ENCODE measurements around the gene SAMD4A. TPM values are rescaled to one million over a fixed set of nuclear protein-coding genes. Genes with fewer than 3 reads are reported as not detected.

SAMD4A gene
- total and polyA plus RNA-seq, 2 of the 4 experiments (the other 2 are of a cell fraction): 22.9 to 38.2 TPM

DNA sequence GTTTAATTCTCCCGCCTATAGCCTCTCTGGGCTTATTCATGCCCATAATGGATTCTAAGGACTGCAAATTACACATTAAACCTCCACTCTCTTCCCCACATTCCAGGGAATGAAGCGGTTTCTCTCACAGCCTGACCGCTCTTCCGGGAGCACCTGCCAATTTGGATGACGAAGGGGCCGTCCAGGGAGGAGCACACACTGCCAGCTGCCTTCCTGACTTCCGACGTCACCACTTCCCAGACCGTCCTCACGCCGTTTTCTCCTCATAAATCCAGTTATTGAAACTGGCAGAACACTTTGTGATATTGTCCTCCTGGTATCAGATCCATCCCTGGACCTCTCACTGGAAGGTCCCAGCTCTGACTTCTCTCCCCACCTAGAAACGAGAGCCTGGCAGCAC lies 248.1 kb downstream of the SAMD4A start:
- Histone ChIP-seq H3K56ac (ENCODE audit: extremely low read depth, insufficient read depth, low read length) (no peak overlapping the region), H3K4ac (ENCODE audit: low read depth, low read length) (no peak overlapping the region), H4K5ac (ENCODE audit: low read depth, low read length) (no peak overlapping the region), H3K4me2 (ENCODE audit: low read depth, low read length) (no peak overlapping the region), H3K18ac (ENCODE audit: low read depth, low read length) (no peak overlapping the region), H3K4me1 (ENCODE audit: control insufficient read depth, insufficient read depth, low read length) (no peaks in the 10 kb centered on the region; the same call in 1 of the 2 replicates), H2AK5ac (ENCODE audit: low read depth, low read length) (no peak overlapping the region), H3K27ac (ENCODE audit: insufficient read depth, low read length) (no peak overlapping the region), H2BK120ac (ENCODE audit: low read depth, low read length) (no peak overlapping the region), H3K9me1 (ENCODE audit: insufficient read depth, low read length) (no peaks in the 10 kb centered on the region), H3K36me3 (ENCODE audit: control insufficient read depth, insufficient read depth, low read length) (no peaks in the 10 kb centered on the region), H3K9ac (ENCODE audit: low read depth, low read length) (no peak overlapping the region), H2BK15ac (ENCODE audit: low read depth, low read length) (no peak overlapping the region), H3K14ac (replicated peaks; ENCODE audit: low read depth, low read length) (no peak overlapping the region), H2BK20ac (ENCODE audit: low read depth, low read length) (no peak overlapping the region), H2BK5ac (ENCODE audit: low read depth, low read length, poor library complexity, severe bottlenecking) (no peak overlapping the region), H2AK9ac (replicated peaks; ENCODE audit: low read depth, low read length, poor library complexity) (no peak overlapping the region), H3K79me1 (ENCODE audit: low read depth in 1 of 2, low read length in 2 of 2) (no peaks in the 10 kb centered on the region), H3K23ac (ENCODE audit: low read depth, low read length) (no peak overlapping the region), H3K27me3 (ENCODE audit: control insufficient read depth, insufficient read depth, low read length) (peaks cover 30% of the 10 kb centered on the region), H4K91ac (ENCODE audit: insufficient read depth, low read depth, low read length) (no peak overlapping the region), H4K8ac (ENCODE audit: low read depth in 2 of 2, low read length in 2 of 2) (no peak overlapping the region), H4K20me1 (ENCODE audit: insufficient read depth, low read length) (no peaks in the 10 kb centered on the region), H2AFZ (replicated peaks; ENCODE audit: low read length, poor library complexity) (no peak overlapping the region), H3K9me3 (ENCODE audit: control insufficient read depth, insufficient read depth, low read length) (no peaks in the 10 kb centered on the region), H3K4me3 (ENCODE audit: insufficient read depth, low read depth, low read length) (no peak overlapping the region)
- ATAC-seq (ENCODE audit: low read depth): no peak
- ChIA-PET POLR2A (ENCODE audit: unreplicated experiment) (no interaction called here), CTCF (no interaction called here)
- TF ChIP-seq RAD21 (IDR thresholded peaks at IDR 0.05; ENCODE audit: low read length) (no peak), MXI1 (IDR thresholded peaks at IDR 0.05; ENCODE audit: borderline replicate concordance, low read depth, low read length) (no peak), NFE2L2 (IDR thresholded peaks at IDR 0.05; ENCODE audit: low read depth, low read length) (no peak), MAFK (IDR thresholded peaks at IDR 0.05; ENCODE audit: low read depth, low read length) (no peak), CHD1 (IDR thresholded peaks at IDR 0.05; ENCODE audit: low read depth, low read length) (no peak), RCOR1 (IDR thresholded peaks at IDR 0.05; ENCODE audit: insufficient replicate concordance, low read length) (no peak), SMC3 (IDR thresholded peaks at IDR 0.05; ENCODE audit: low read depth, low read length) (no peak), POLR2A (IDR thresholded peaks at IDR 0.05; ENCODE audit: low read depth, low read length) (no peak), BHLHE40 (IDR thresholded peaks at IDR 0.05; ENCODE audit: low read depth, low read length) (no peak), FOS (IDR thresholded peaks at IDR 0.05; ENCODE audit: low read depth, low read length) (no peak), RFX5 (IDR thresholded peaks at IDR 0.05; ENCODE audit: low read depth, low read length) (no peak), CEBPB (IDR thresholded peaks at IDR 0.05; ENCODE audit: low read depth, low read length) (no peak), MAZ (IDR thresholded peaks at IDR 0.05; ENCODE audit: borderline replicate concordance, low read depth, low read length) (no peak)
- TF ChIP-seq, protein P1, sequence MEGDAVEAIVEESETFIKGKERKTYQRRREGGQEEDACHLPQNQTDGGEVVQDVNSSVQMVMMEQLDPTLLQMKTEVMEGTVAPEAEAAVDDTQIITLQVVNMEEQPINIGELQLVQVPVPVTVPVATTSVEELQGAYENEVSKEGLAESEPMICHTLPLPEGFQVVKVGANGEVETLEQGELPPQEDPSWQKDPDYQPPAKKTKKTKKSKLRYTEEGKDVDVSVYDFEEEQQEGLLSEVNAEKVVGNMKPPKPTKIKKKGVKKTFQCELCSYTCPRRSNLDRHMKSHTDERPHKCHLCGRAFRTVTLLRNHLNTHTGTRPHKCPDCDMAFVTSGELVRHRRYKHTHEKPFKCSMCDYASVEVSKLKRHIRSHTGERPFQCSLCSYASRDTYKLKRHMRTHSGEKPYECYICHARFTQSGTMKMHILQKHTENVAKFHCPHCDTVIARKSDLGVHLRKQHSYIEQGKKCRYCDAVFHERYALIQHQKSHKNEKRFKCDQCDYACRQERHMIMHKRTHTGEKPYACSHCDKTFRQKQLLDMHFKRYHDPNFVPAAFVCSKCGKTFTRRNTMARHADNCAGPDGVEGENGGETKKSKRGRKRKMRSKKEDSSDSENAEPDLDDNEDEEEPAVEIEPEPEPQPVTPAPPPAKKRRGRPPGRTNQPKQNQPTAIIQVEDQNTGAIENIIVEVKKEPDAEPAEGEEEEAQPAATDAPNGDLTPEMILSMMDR (conservative IDR thresholded peaks at IDR 0.05; ENCODE audit: low read depth, low read length): no peak
- TF ChIP-seq, protein P2, sequence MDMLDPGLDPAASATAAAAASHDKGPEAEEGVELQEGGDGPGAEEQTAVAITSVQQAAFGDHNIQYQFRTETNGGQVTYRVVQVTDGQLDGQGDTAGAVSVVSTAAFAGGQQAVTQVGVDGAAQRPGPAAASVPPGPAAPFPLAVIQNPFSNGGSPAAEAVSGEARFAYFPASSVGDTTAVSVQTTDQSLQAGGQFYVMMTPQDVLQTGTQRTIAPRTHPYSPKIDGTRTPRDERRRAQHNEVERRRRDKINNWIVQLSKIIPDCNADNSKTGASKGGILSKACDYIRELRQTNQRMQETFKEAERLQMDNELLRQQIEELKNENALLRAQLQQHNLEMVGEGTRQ (IDR thresholded peaks at IDR 0.05; ENCODE audit: low read depth, low read length): no peak
- TF ChIP-seq, protein P3, sequence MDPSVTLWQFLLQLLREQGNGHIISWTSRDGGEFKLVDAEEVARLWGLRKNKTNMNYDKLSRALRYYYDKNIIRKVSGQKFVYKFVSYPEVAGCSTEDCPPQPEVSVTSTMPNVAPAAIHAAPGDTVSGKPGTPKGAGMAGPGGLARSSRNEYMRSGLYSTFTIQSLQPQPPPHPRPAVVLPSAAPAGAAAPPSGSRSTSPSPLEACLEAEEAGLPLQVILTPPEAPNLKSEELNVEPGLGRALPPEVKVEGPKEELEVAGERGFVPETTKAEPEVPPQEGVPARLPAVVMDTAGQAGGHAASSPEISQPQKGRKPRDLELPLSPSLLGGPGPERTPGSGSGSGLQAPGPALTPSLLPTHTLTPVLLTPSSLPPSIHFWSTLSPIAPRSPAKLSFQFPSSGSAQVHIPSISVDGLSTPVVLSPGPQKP (IDR thresholded peaks at IDR 0.05; ENCODE audit: borderline replicate concordance, low read depth, low read length): no peak
- dilution Hi-C loops (cut with HindIII; ENCODE audit: low sequenced_read_pairs, unreplicated experiment): no loop called here
- in situ Hi-C loops (cut with MboI; ENCODE audit: low sequenced_read_pairs): no loop called here
- no TSS peak for BruUV-seq (replicated peaks)
- 77% methylated on average over 11 of the region's 12 CpGs; no CpG with 5 or more reads in 1 of the 2 experiments for WGBS, 2 experiments (ENCODE audit: extremely low coverage in 2 of 2, insufficient read length in 1 of 2)
- DNase-seq: peak; percentile 20
- intact Hi-C loops (cut with micrococcal nuclease): no loop called here
